OCI-LY1 (cell line): ENCODE measurements around the gene GBP6.

Experiments used
- H2AFZ ChIP-seq: fragments of 200-600 bp; sonication (generic), shearing (Covaris generic); 2 replicates; pipeline ENCODE4 v1.6.0; 2014; ENCODE audit warnings: antibody characterized with exemption, mild to moderate bottlenecking, low read length
- H3F3A ChIP-seq: fragments of 200-600 bp; sonication (generic), shearing (Covaris generic); 2 replicates; pipeline ENCODE4 v1.6.0; 2014; ENCODE audit warnings: mild to moderate bottlenecking, antibody characterized with exemption, low read length, moderate library complexity; ENCODE audit not compliant: insufficient read depth
- H3K27ac ChIP-seq: fragments of 200-600 bp; sonication (generic); 2 replicates; pipeline ENCODE4 v1.5.1; 2014; ENCODE audit warnings: low read length, mixed run types, mild to moderate bottlenecking, low read depth; ENCODE audit not compliant: poor library complexity, severe bottlenecking
- H3K27me3 ChIP-seq: fragments of 200-600 bp; sonication (generic); 2 replicates; pipeline ENCODE4 v1.6.0; 2014; ENCODE audit warnings: antibody characterized with exemption, mild to moderate bottlenecking, low read length, moderate library complexity; ENCODE audit not compliant: insufficient read depth
- H3K36me3 ChIP-seq: fragments of 200-600 bp; sonication (generic); 2 replicates; pipeline ENCODE4 v1.6.1; 2014; ENCODE audit warnings: mild to moderate bottlenecking, antibody characterized with exemption, low read length, moderate library complexity, mixed read lengths; ENCODE audit not compliant: insufficient read depth
- H3K4me1 ChIP-seq: fragments of 200-600 bp; sonication (generic); 2 replicates; pipeline ENCODE4 v1.5.1; 2014; ENCODE audit warnings: mild to moderate bottlenecking, low read length, moderate library complexity; ENCODE audit not compliant: insufficient read depth, severe bottlenecking
- H3K4me2 ChIP-seq: fragments of 200-600 bp; sonication (generic), shearing (Covaris generic); 2 replicates; pipeline ENCODE4 v1.6.1; 2014; ENCODE audit warnings: low read length
- H3K4me3 ChIP-seq: fragments of 200-600 bp; sonication (generic); 2 replicates; pipeline ENCODE4 v1.5.1; 2014; ENCODE audit warnings: low read length, low read depth, mild to moderate bottlenecking, mixed read lengths; ENCODE audit not compliant: poor library complexity, severe bottlenecking
- H3K79me2 ChIP-seq: fragments of 200-600 bp; shearing (Covaris generic); 2 replicates; pipeline ENCODE4 v1.6.1; 2016; ENCODE audit warnings: mixed run types, low read length, mixed read lengths; ENCODE audit not compliant: insufficient read depth
- H3K9ac ChIP-seq: fragments of 200-600 bp; sonication (generic), shearing (Covaris generic); 2 replicates; pipeline ENCODE4 v1.6.1; 2014; ENCODE audit warnings: mild to moderate bottlenecking, low read length, mixed read lengths
- H3K9me2 ChIP-seq: fragments of 200-600 bp; sonication (generic), shearing (Covaris generic); 2 replicates; pipeline ENCODE4 v1.6.1; 2014; ENCODE audit warnings: low read depth, mild to moderate bottlenecking, low read length, mixed read lengths
- H3K9me3 ChIP-seq: fragments of 200-600 bp; shearing (Covaris generic); 2 replicates; pipeline ENCODE4 v1.6.1; 2014; ENCODE audit warnings: low read length, mixed read lengths
- H4K20me1 ChIP-seq: fragments of 200-600 bp; sonication (generic), shearing (Covaris generic); 2 replicates; pipeline ENCODE4 v1.6.0; 2016; ENCODE audit warnings: mild to moderate bottlenecking, low read length; ENCODE audit not compliant: insufficient read depth
- CTCF ChIP-seq: fragments of 200-600 bp; sonication (generic), shearing (Covaris generic); IDR thresholded peaks from 2 replicates; pipeline ENCODE4 v1.5.1; 2017; ENCODE audit warnings: mild to moderate bottlenecking, antibody characterized with exemption, low read length, moderate library complexity, mixed read lengths
- EZH2 ChIP-seq: fragments of 200-600 bp; sonication (generic), shearing (Covaris generic); IDR thresholded peaks from 2 replicates; pipeline ENCODE4 v1.8.0; 2017; ENCODE audit warnings: borderline replicate concordance, mixed run types, mild to moderate bottlenecking, antibody characterized with exemption, low read length, moderate library complexity, mixed read lengths

The GBP6 gene

GRCh38 chr1:89381618-89382017 is 17.8 kb downstream of the GBP6 start:
- Histone ChIP-seq H3K4me1 (no peaks in the 10 kb centered on the region), H3K4me3 (no peak overlapping the region), H3K27ac (no peak overlapping the region), H3K9me3 (no peaks in the 10 kb centered on the region), H3K9me2 (no peaks in the 10 kb centered on the region), H4K20me1 (no peaks in the 10 kb centered on the region), H3K4me2 (no peak overlapping the region), H3K27me3 (no peaks in the 10 kb centered on the region), H3K36me3 (no peaks in the 10 kb centered on the region), H3F3A (no peaks in the 10 kb centered on the region), H3K9ac (no peak overlapping the region), H3K79me2 (no peaks in the 10 kb centered on the region), H2AFZ (no peak overlapping the region)
- TF ChIP-seq EZH2 (no peak), CTCF (no peak)

- Histone ChIP-seq H3K27ac (no peak overlapping the region), H3K4me3 (no peak overlapping the region), H3K9me3 (no peaks in the 10 kb centered on the region), H3K9me2 (no peaks in the 10 kb centered on the region), H3K9ac (no peak overlapping the region), H3K79me2 (no peaks in the 10 kb centered on the region), H3K36me3 (no peaks in the 10 kb centered on the region), H3K4me2 (no peak overlapping the region), H2AFZ (no peak overlapping the region), H3K27me3 (no peaks in the 10 kb centered on the region), H3F3A (no peaks in the 10 kb centered on the region), H3K4me1 (no peaks in the 10 kb centered on the region), H4K20me1 (no peaks in the 10 kb centered on the region)
- TF ChIP-seq CTCF (no peak), EZH2 (no peak)
Observed at GRCh38 chr1:89382479-89382878, 18.6 kb downstream of the GBP6 start.

- H3F3A ChIP-seq, result no peaks in the 10 kb centered on the region
- H3K79me2 ChIP-seq, result no peaks in the 10 kb centered on the region
- H3K36me3 ChIP-seq, result no peaks in the 10 kb centered on the region
- H3K9me2 ChIP-seq, result no peaks in the 10 kb centered on the region
- no peaks in the 10 kb centered on the region for H4K20me1 ChIP-seq
- H3K27me3 ChIP-seq, result no peaks in the 10 kb centered on the region
- no peaks in the 10 kb centered on the region for H3K4me1 ChIP-seq
- H3K27ac ChIP-seq, result no peak overlapping the region
- H2AFZ ChIP-seq, result no peak overlapping the region
- H3K4me2 ChIP-seq, result no peak overlapping the region
- no peaks in the 10 kb centered on the region for H3K9me3 ChIP-seq
- no peak overlapping the region for H3K9ac ChIP-seq
- no peak for TF ChIP-seq CTCF
- no peak for TF ChIP-seq EZH2
- H3K4me3 ChIP-seq, result no peak overlapping the region
Observed at GRCh38 chr1:89383185-89383584, 19.3 kb downstream of the GBP6 start.
